Kidney (tissue), 14 donors: ENCODE results near the gene RIMBP2. TPM values are rescaled to one million over a fixed set of nuclear protein-coding genes. Genes with fewer than 3 reads are reported as not detected.

Experiments
- DNase-seq, 5 donors: peaks; one replicate each; pipeline ENCODE4 v3.0.0-alpha.2; 2013 to 2020
- FAIRE-seq: peaks from 2 replicates; lab custom pipeline; 2012; peaks lifted over from hg19 to GRCh38; lab: Jason Lieb, UNC
- H3K27ac ChIP-seq, 2 donors: one replicate each; pipeline ENCODE4 v1.7.0; 2013; ENCODE audit warnings: low read depth in 2 of 2, low read length in 2 of 2, inconsistent platforms in 1 of 2
- H3K27me3 ChIP-seq: one replicate; pipeline ENCODE4 v1.7.1; 2013; ENCODE audit warnings: low read length, inconsistent platforms; ENCODE audit not compliant: control insufficient read depth, insufficient read depth
- H3K36me3 ChIP-seq, 3 donors: one replicate each; pipeline versions ENCODE4 v1.7.0 to v1.7.1; 2013; ENCODE audit warnings: low read length in 3 of 3, control low read depth in 1 of 3, inconsistent platforms in 1 of 3; ENCODE audit not compliant: insufficient read depth in 3 of 3, control insufficient read depth in 2 of 3
- H3K4me1 ChIP-seq, 3 donors: one replicate each; pipeline versions ENCODE4 v1.7.0 to v1.7.1; 2013; ENCODE audit warnings: low read length in 3 of 3, inconsistent platforms in 1 of 3, low read depth in 1 of 3; ENCODE audit not compliant: control insufficient read depth in 2 of 3, insufficient read depth in 2 of 3
- H3K4me3 ChIP-seq, 3 donors: one replicate each; pipeline versions ENCODE4 v1.7.0 to v1.8.1; 2013; ENCODE audit warnings: low read length in 3 of 3, control low read depth in 1 of 3, inconsistent platforms in 1 of 3
- H3K9ac ChIP-seq, 3 donors: one replicate each; pipeline versions ENCODE4 v1.7.0 to v1.7.1; 2013; ENCODE audit warnings: low read length in 3 of 3, control low read depth in 1 of 3, inconsistent platforms in 1 of 3
- H3K9me3 ChIP-seq, 3 donors: one replicate each; pipeline versions ENCODE4 v1.7.0 to v1.7.1; 2013; ENCODE audit warnings: low read length in 3 of 3, control low read depth in 1 of 3, inconsistent platforms in 1 of 3; ENCODE audit not compliant: control insufficient read depth in 2 of 3, insufficient read depth in 1 of 3
- CTCF ChIP-seq: IDR thresholded peaks from 3 replicates; pipeline ENCODE4 v1.5.1; 2012; ENCODE audit warnings: mild to moderate bottlenecking, moderate library complexity, borderline replicate concordance; ENCODE audit not compliant: insufficient read depth; ENCODE audit errors: extremely low read depth
- intact Hi-C: fragments of 100-400 bp; cut with DNase I; formaldehyde crosslinking; loops from one replicate; pipeline ENCODE4 v1.11.1; 2022
- polyA plus RNA-seq: library from polyadenylated mRNA; stranded (reverse); fragments of 350-450 nt; fragmentation: Illumina TruSeq; extraction: RNeasy Lipid Tissue Mini Kit (QIAGEN cat#74804); gene quantifications from one replicate; pipeline ENCODE4 v1.2.3, GENCODE V29; 2014; ENCODE audit warnings: low read depth, low replicate concordance; ENCODE audit not compliant: insufficient read depth
- total RNA-seq: library from RNA; stranded (reverse); fragmentation: NEBNext Ultra II Directional; extraction: Animal tissue kit (Norgen Biotek cat#: 25700); gene quantifications from one replicate; pipeline ENCODE4 v1.2.1, GENCODE V29; 2021
- donor health status: control.
- donor health status: control.
- donor health status: control.
- donor health status: control.
- donor health status: control.
- donor health status: DM: yes; HTN: yes; CAD: no.
- donor health status: Normal renal cell carcinoma (clear cell type).

The RIMBP2 gene
- total and polyA plus RNA-seq, 2 donors from 2014 or later, result 2.8 to 51.7 TPM

DNA sequence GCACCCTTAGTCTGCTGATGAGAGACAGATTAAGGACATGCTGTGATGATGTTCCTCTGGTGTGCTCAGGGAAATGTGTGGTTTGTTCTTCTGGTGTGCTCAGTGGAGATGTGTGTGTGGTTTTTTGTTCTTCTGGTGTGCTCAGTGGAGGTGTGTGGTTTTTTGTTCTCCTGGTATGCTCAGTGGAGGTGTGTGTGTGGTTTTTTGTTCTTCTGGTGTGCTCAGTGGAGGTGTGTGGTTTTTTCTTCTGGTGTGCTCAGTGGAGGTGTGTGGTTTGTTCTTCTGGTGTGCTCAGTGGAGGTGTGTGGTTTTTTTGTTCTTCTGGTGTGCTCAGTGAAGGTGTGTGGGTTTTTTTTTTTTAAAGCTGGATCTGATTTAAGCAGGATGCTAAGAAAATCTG, 363.0 kb downstream of the RIMBP2 start:
- H3K4me1 ChIP-seq, result no peaks in the 10 kb centered on the region
- no peaks in the 10 kb centered on the region for H3K36me3 ChIP-seq
- TF ChIP-seq CTCF, result no peak
- H3K9me3 ChIP-seq, result no peaks in the 10 kb centered on the region
- intact Hi-C loops, result no loop called here
- no peak for DNase-seq
- no peak overlapping the region for H3K4me3 ChIP-seq
- no peak overlapping the region for H3K9ac ChIP-seq
- peaks cover 1% of the 10 kb centered on the region for H3K27me3 ChIP-seq
- no peak for FAIRE-seq
- no peak overlapping the region for H3K27ac ChIP-seq

DNA sequence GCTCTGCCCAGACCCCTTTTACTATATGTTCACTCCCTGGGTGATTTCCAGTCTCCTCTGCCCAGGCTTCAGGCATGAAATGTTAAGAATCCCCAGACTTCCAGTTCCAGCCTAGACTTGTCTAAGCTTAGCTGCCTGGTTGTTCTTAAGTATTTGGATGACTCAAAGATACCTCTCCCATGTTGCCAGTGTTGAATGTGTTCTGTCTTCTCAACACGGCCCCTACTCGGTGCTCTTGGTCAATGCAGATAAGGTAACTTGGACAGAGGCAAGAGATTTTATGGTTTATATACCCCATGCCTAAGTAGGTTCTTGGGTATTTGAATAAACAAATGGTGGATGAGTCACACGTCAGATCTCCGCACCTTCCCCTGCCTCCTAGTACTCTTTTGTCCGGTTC, 364.8 kb downstream of the RIMBP2 start:
- no peak for DNase-seq
- H3K9ac ChIP-seq, result no peak overlapping the region
- no peak for TF ChIP-seq CTCF
- no peak overlapping the region for H3K4me3 ChIP-seq
- H3K27ac ChIP-seq, result no peak overlapping the region
- H3K4me1 ChIP-seq, result no peaks in the 10 kb centered on the region
- H3K27me3 ChIP-seq, result no peaks in the 10 kb centered on the region
- intact Hi-C loops, result no loop called here
- no peak for FAIRE-seq
- no peaks in the 10 kb centered on the region for H3K9me3 ChIP-seq
- no peaks in the 10 kb centered on the region for H3K36me3 ChIP-seq

DNA sequence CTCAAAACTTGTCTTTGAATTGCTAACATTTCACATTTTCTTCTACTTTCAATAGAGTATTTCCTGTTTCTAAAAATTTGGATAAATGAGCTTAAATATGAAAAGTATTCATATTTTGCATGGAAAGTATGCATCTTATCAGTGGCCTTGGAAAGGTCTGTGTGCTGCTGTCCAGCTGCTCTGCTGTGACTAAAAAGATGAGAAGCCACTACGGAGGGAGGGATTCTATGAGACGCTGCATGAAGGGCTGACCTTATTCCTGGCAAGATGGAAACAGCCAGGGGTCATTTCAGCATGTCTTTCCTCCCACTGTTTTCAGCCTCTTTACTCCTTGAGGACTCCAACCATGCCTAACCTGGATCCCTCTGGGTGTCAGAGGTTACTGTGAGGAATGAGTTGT, 365.4 kb downstream of the RIMBP2 start:
- Histone ChIP-seq H3K9ac (no peak overlapping the region), H3K9me3 (no peaks in the 10 kb centered on the region), H3K4me1 (no peaks in the 10 kb centered on the region), H3K36me3 (no peaks in the 10 kb centered on the region), H3K27me3 (no peaks in the 10 kb centered on the region), H3K4me3 (no peak overlapping the region), H3K27ac (no peak overlapping the region)
- FAIRE-seq (no peak), DNase-seq (no peak)
- TF ChIP-seq CTCF, result no peak
- intact Hi-C loops, result no loop called here

- TF ChIP-seq CTCF, result no peak
- Histone ChIP-seq H3K27ac (no peak overlapping the region), H3K9me3 (no peaks in the 10 kb centered on the region), H3K27me3 (no peaks in the 10 kb centered on the region), H3K36me3 (no peaks in the 10 kb centered on the region), H3K9ac (no peak overlapping the region), H3K4me3 (no peak overlapping the region), H3K4me1 (peaks cover 0 to 7% (median 0%) of the 10 kb centered on the region in 3 donors)
- DNase-seq (no peak), FAIRE-seq (no peak)
- intact Hi-C loops, result no loop called here
Measured at GRCh38 chr12:130347588-130347987, 368.5 kb downstream of the RIMBP2 start.
